Caco-2 (cell line): ENCODE results near the gene KRT37. TPM values are rescaled to one million over a fixed set of nuclear protein-coding genes. Genes with fewer than 3 reads are reported as not detected.
"Not testable (repeated sequence)": the region's sequence is repeated elsewhere in the genome, so short reads cannot be mapped to it uniquely, and the experiment has no call there.

Experiments
- BruUV-seq: library from RNA; stranded (reverse); fragments of 400-500 nt; replicated peaks from 2 replicates; lab custom pipeline; 2021; lab: Mats Ljungman, UMichigan
- CTCF ChIA-PET: fragments of 300-600 bp; sonication (Branson Sonifier 250); formaldehyde crosslinking; loops from one replicate; lab custom pipeline; 2022; ENCODE audit warnings: antibody characterized with exemption; lab: Charles Lee
- POLR2A ChIA-PET: fragments of 300-600 bp; sonication (Branson Sonifier 250); formaldehyde crosslinking; loops from one replicate; lab custom pipeline; 2022; ENCODE audit warnings: antibody characterized with exemption; lab: Charles Lee
- DNase-seq, 2 experiments: peaks; one replicate each; pipeline versions ENCODE4 v3.0.0 to v3.0.0-alpha.2; 2020 to 2022
- H3K27me3 ChIP-seq: replicated peaks from 2 replicates; pipeline ENCODE4 v1.6.0; 2011; ENCODE audit warnings: low read length; ENCODE audit not compliant: control insufficient read depth, insufficient read depth
- H3K36me3 ChIP-seq: 2 replicates; pipeline ENCODE4 v1.5.1; 2011; ENCODE audit warnings: low read length; ENCODE audit not compliant: control insufficient read depth, insufficient read depth
- H3K4me1 ChIP-seq: fragments of 250-450 bp; sonication (Bioruptor Pico); 2 replicates; pipeline ENCODE4 v1.5.1; 2020; ENCODE audit warnings: mild to moderate bottlenecking
- H3K4me3 ChIP-seq: 2 replicates; pipeline ENCODE4 v1.5.1; 2011; ENCODE audit warnings: low read depth, mild to moderate bottlenecking, control low read depth, low read length
- H3K9me3 ChIP-seq: fragments of 250-450 bp; sonication (Bioruptor Pico); 2 replicates; pipeline ENCODE4 v1.5.1; 2020; ENCODE audit warnings: mild to moderate bottlenecking, moderate library complexity
- H3K27ac Mint-ChIP-seq: one replicate; pipeline ENCODE4 v1.8.0; 2022; ENCODE audit warnings: mixed read lengths; ENCODE audit not compliant: unreplicated experiment
- H3K27me3 Mint-ChIP-seq: one replicate; pipeline ENCODE4 v1.8.0; 2022; ENCODE audit warnings: mixed read lengths; ENCODE audit not compliant: insufficient read depth, unreplicated experiment
- H3K36me3 Mint-ChIP-seq: one replicate; pipeline ENCODE4 v1.8.0; 2022; ENCODE audit warnings: mild to moderate bottlenecking, mixed read lengths; ENCODE audit not compliant: insufficient read depth, unreplicated experiment
- H3K4me1 Mint-ChIP-seq: one replicate; pipeline ENCODE4 v1.8.0; 2022; ENCODE audit warnings: low read depth, mixed read lengths; ENCODE audit not compliant: unreplicated experiment
- H3K4me3 Mint-ChIP-seq: one replicate; pipeline ENCODE4 v1.8.0; 2022; ENCODE audit warnings: mild to moderate bottlenecking, moderate library complexity, mixed read lengths; ENCODE audit not compliant: unreplicated experiment
- H3K9me3 Mint-ChIP-seq: one replicate; pipeline ENCODE4 v1.8.0; 2022; ENCODE audit warnings: mixed read lengths; ENCODE audit not compliant: unreplicated experiment
- intact Hi-C: fragments of 100-400 bp; cut with micrococcal nuclease; formaldehyde crosslinking; loops from one replicate; pipeline ENCODE4 v1.10.0; 2022; ENCODE audit not compliant: unreplicated experiment
- total RNA-seq: library from RNA; stranded (reverse); gene quantifications from 2 replicates; pipeline ENCODE4 v1.2.3, GENCODE V29; 2022
- TF ChIP-seq, protein P1 (sequence below), 2 experiments: fragments of 200-600 bp in 1 of 2; IDR thresholded peaks; 1 replicate in 1 of 2; 2 replicates in 1 of 2; pipeline versions ENCODE4 v1.5.1 to v1.8.0; 2011 to 2022; ENCODE audit warnings: antibody characterized with exemption in 1 of 2, control low read depth in 1 of 2, inconsistent platforms in 1 of 2, low read depth in 1 of 2, low read length in 1 of 2, mild to moderate bottlenecking in 1 of 2, moderate library complexity in 1 of 2; ENCODE audit not compliant: insufficient read depth in 1 of 2, severe bottlenecking in 1 of 2, unreplicated experiment in 1 of 2

KRT37 gene
- total RNA-seq, 1 experiment from 2014 or later: not detected

DNA sequence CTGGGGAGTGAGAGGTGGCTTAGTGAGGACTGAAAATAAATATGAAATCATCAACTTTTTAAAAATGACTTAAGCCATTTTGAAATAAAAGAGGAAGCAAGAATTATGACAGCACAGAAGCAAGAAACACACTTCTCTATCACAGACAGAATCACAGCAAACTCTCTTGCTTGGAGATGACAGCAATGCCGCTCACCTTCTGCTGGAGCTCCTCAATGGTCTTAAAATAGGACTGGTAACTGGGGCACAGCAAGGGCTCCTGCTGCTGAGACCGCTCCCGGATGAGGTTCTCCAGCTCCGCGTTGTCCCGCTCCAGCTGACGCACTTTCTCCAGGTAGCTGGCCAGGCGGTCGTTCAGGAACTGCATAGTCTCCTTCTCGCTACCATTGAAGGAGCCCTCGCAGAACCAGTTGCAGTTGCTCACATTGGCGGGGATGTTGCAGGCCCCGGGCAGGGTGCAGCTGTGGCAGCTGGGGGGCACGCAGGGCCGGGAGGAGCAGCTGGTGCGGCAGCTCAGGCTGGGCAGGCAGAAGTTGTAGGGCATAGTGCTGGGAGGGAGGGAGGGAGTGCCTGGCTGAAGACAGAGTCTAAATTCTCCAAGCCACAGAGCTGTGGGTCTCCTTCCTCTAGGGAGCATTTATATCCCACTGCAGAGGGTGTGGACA, 27.3 kb downstream of the KRT37 start, which contains the start of gene KRT31:
Gene KRT31 (minus strand): TSS at position 613 of the 665 bp plus-strand sequence. CDS start 69 bp downstream, at position 544.
- intact Hi-C loops: no loop called here
- DNase-seq: no peak
- Mint-ChIP-seq H3K36me3 (no peaks in the 10 kb centered on the region), H3K9me3 (no peaks in the 10 kb centered on the region), H3K4me3 (no peak within 1 kb of the TSS), H3K27ac (no peak within 1 kb of the TSS), H3K27me3 (no peaks in the 10 kb centered on the region), H3K4me1 (no peaks in the 10 kb centered on the region)
- Histone ChIP-seq H3K9me3 (no peaks in the 10 kb centered on the region), H3K4me1 (no peaks in the 10 kb centered on the region), H3K4me3 (no peak within 1 kb of the TSS), H3K36me3 (no peaks in the 10 kb centered on the region), H3K27me3 (no peaks in the 10 kb centered on the region)
- TF ChIP-seq, protein P1, sequence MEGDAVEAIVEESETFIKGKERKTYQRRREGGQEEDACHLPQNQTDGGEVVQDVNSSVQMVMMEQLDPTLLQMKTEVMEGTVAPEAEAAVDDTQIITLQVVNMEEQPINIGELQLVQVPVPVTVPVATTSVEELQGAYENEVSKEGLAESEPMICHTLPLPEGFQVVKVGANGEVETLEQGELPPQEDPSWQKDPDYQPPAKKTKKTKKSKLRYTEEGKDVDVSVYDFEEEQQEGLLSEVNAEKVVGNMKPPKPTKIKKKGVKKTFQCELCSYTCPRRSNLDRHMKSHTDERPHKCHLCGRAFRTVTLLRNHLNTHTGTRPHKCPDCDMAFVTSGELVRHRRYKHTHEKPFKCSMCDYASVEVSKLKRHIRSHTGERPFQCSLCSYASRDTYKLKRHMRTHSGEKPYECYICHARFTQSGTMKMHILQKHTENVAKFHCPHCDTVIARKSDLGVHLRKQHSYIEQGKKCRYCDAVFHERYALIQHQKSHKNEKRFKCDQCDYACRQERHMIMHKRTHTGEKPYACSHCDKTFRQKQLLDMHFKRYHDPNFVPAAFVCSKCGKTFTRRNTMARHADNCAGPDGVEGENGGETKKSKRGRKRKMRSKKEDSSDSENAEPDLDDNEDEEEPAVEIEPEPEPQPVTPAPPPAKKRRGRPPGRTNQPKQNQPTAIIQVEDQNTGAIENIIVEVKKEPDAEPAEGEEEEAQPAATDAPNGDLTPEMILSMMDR (IDR thresholded peaks at IDR 0.05; ENCODE audit: insufficient read depth in 1 of 2, low read depth in 1 of 2, low read length in 1 of 2, severe bottlenecking in 1 of 2, unreplicated experiment in 1 of 2): no peak
- no TSS peak for BruUV-seq
- ChIA-PET CTCF (no interaction called here), POLR2A (no interaction called here)

GRCh38 chr17:41396340-41396739, 28.0 kb downstream of the KRT37 start:
- Mint-ChIP-seq H3K27ac (no peak overlapping the region), H3K36me3 (no peaks in the 10 kb centered on the region), H3K27me3 (no peaks in the 10 kb centered on the region), H3K4me3 (no peak overlapping the region), H3K4me1 (no peaks in the 10 kb centered on the region), H3K9me3 (no peaks in the 10 kb centered on the region)
- H3K27me3 ChIP-seq: no peaks in the 10 kb centered on the region
- no peak for DNase-seq
- no peak overlapping the region for H3K4me3 ChIP-seq
- peaks cover 3% of the 10 kb centered on the region; the same call in 1 of the 2 replicates for H3K4me1 ChIP-seq
- intact Hi-C loops: no loop called here
- no peaks in the 10 kb centered on the region for H3K36me3 ChIP-seq
- no peaks in the 10 kb centered on the region for H3K9me3 ChIP-seq
- POLR2A ChIA-PET: no interaction called here
- TF ChIP-seq, protein P1 (IDR thresholded peaks at IDR 0.05; ENCODE audit: insufficient read depth in 1 of 2, low read depth in 1 of 2, low read length in 1 of 2, severe bottlenecking in 1 of 2, unreplicated experiment in 1 of 2): no peak
- CTCF ChIA-PET: interaction anchor here (0.7 kb wide), 1 partner anchor 268 kb away, joined by 7 read pairs; no protein-coding TSS in a partner anchor
- no TSS peak for BruUV-seq

DNA sequence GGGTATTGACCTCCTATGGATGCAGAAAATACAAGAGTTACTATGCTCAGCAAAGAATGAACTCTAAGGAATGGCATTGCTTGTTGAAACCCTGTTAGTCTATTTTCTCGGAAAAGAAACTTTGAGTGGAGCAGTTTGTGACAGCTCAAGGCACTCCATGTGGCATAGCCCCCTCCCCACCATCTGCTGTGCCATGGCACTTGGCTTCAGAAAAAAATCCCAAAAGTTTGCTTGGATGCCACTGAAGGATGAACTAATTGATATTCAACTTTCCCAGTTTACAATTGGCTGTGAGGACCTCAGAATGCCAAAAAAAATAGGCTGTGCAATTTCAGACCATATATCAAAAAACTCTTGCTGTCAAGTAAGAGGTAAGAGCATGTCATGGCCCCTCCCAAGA, 28.8 kb downstream of the KRT37 start:
- H3K4me1 Mint-ChIP-seq: peaks cover 3% of the 10 kb centered on the region
- no peaks in the 10 kb centered on the region for H3K27me3 ChIP-seq
- H3K27ac Mint-ChIP-seq: no peak overlapping the region
- BruUV-seq: no TSS peak
- no peaks in the 10 kb centered on the region for H3K9me3 ChIP-seq
- no peaks in the 10 kb centered on the region for H3K36me3 ChIP-seq
- no peaks in the 10 kb centered on the region for H3K9me3 Mint-ChIP-seq
- H3K4me3 ChIP-seq: no peak overlapping the region
- H3K4me1 ChIP-seq: peaks cover 10% of the 10 kb centered on the region
- POLR2A ChIA-PET: no interaction called here
- H3K4me3 Mint-ChIP-seq: no peak overlapping the region
- H3K36me3 Mint-ChIP-seq: no peaks in the 10 kb centered on the region
- intact Hi-C loops: no loop called here
- no peak for DNase-seq
- CTCF ChIA-PET: no interaction called here
- TF ChIP-seq, protein P1 (IDR thresholded peaks at IDR 0.05; ENCODE audit: insufficient read depth in 1 of 2, low read depth in 1 of 2, low read length in 1 of 2, severe bottlenecking in 1 of 2, unreplicated experiment in 1 of 2): no peak
- H3K27me3 Mint-ChIP-seq: no peaks in the 10 kb centered on the region

GRCh38 chr17:41395044-41395443, 29.3 kb downstream of the KRT37 start:
- H3K27me3 ChIP-seq, H3K27me3 Mint-ChIP-seq, H3K4me3 Mint-ChIP-seq, H3K4me3 ChIP-seq, H3K36me3 Mint-ChIP-seq, DNase-seq, BruUV-seq, H3K27ac Mint-ChIP-seq, H3K9me3 ChIP-seq, POLR2A ChIA-PET, intact Hi-C loops, CTCF ChIA-PET, H3K36me3 ChIP-seq, H3K4me1 Mint-ChIP-seq, H3K9me3 Mint-ChIP-seq: not testable (repeated sequence)
- peaks cover 16% of the 10 kb centered on the region for H3K4me1 ChIP-seq
